ENCODE data around the gene BAD. TPM values are rescaled to one million over a fixed set of nuclear protein-coding genes. Genes with fewer than 3 reads are reported as not detected.

BAD gene
- total RNA-seq, 4 donors from 2014 or later = 93.9 to 154 (median 139) TPM

- Histone ChIP-seq H3K27ac (no peak overlapping the region), H3K4me3 (no peak overlapping the region), H3K4me1 (no peaks in the 10 kb centered on the region), H3K9me3 (no peaks in the 10 kb centered on the region), H3K36me3 (peaks cover 0 to 35% (median 0%) of the 10 kb centered on the region in 4 donors), H3K27me3 (no peaks in the 10 kb centered on the region)
- in situ Hi-C loops (cut with MboI; ENCODE audit: low pct_ligation_motif_present in 1 of 4, low pct_unique_long_range_greater_than_20kb in 1 of 4, low sequenced_read_pairs in 3 of 4) = no loop called here
- intact Hi-C loops (cut with DNase I; ENCODE audit: low total_unique reads) = no loop called here
- WGBS, 2 donors (ENCODE audit: low coverage in 1 of 2) = 76 to 100% methylated on average over 1 to 4 of the region's 4 CpGs
- TF ChIP-seq POLR2AphosphoS5 (IDR thresholded peaks at IDR 0.05) (no peak), POLR2A (IDR thresholded peaks at IDR 0.05) (no peak), EP300 (IDR thresholded peaks at IDR 0.05; ENCODE audit: low read depth) (no peak)
- TF ChIP-seq, protein P1, sequence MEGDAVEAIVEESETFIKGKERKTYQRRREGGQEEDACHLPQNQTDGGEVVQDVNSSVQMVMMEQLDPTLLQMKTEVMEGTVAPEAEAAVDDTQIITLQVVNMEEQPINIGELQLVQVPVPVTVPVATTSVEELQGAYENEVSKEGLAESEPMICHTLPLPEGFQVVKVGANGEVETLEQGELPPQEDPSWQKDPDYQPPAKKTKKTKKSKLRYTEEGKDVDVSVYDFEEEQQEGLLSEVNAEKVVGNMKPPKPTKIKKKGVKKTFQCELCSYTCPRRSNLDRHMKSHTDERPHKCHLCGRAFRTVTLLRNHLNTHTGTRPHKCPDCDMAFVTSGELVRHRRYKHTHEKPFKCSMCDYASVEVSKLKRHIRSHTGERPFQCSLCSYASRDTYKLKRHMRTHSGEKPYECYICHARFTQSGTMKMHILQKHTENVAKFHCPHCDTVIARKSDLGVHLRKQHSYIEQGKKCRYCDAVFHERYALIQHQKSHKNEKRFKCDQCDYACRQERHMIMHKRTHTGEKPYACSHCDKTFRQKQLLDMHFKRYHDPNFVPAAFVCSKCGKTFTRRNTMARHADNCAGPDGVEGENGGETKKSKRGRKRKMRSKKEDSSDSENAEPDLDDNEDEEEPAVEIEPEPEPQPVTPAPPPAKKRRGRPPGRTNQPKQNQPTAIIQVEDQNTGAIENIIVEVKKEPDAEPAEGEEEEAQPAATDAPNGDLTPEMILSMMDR (IDR thresholded peaks at IDR 0.05) = no peak
- DNase-seq = no peak
Measured at GRCh38 chr11:64259533-64260067, 24.9 kb downstream of the BAD start.

GRCh38 chr11:64258946-64259532 is 25.4 kb downstream of the BAD start:
- Histone ChIP-seq H3K9me3 (no peaks in the 10 kb centered on the region), H3K4me3 (no peak overlapping the region), H3K27ac (no peak overlapping the region), H3K36me3 (peaks cover 0 to 35% (median 0%) of the 10 kb centered on the region in 4 donors), H3K27me3 (no peaks in the 10 kb centered on the region), H3K4me1 (peaks cover 0 to 4% (median 0%) of the 10 kb centered on the region in 4 donors)
- intact Hi-C loops (cut with DNase I; ENCODE audit: low total_unique reads) (no loop called here), in situ Hi-C loops (cut with MboI; ENCODE audit: low pct_ligation_motif_present in 1 of 4, low pct_unique_long_range_greater_than_20kb in 1 of 4, low sequenced_read_pairs in 3 of 4) (no loop called here)
- WGBS, 2 donors (ENCODE audit: low coverage in 1 of 2) = 91% methylated on average over 31 of the region's 32 CpGs; no CpG with 5 or more reads in 1 of the 2 donors
- DNase-seq = no peak
- TF ChIP-seq POLR2AphosphoS5 (IDR thresholded peaks at IDR 0.05) (no peak), POLR2A (IDR thresholded peaks at IDR 0.05) (no peak), EP300 (IDR thresholded peaks at IDR 0.05; ENCODE audit: low read depth) (no peak)
- TF ChIP-seq, protein P1 (IDR thresholded peaks at IDR 0.05) = no peak

GRCh38 chr11:64258356-64258755 is 26.1 kb downstream of the BAD start:
- TF ChIP-seq, protein P1 (IDR thresholded peaks at IDR 0.05) = no peak
- TF ChIP-seq POLR2AphosphoS5 (IDR thresholded peaks at IDR 0.05) (no peak), POLR2A (IDR thresholded peaks at IDR 0.05) (no peak), EP300 (IDR thresholded peaks at IDR 0.05; ENCODE audit: low read depth) (no peak)
- H3K4me3 ChIP-seq = no peak overlapping the region
- in situ Hi-C loops (cut with MboI; ENCODE audit: low pct_ligation_motif_present in 1 of 4, low pct_unique_long_range_greater_than_20kb in 1 of 4, low sequenced_read_pairs in 3 of 4) (no loop called here), intact Hi-C loops (cut with DNase I; ENCODE audit: low total_unique reads) (no loop called here)
- no peak overlapping the region for H3K27ac ChIP-seq
- no peak for DNase-seq
- H3K4me1 ChIP-seq = peaks cover 0 to 11% (median 2%) of the 10 kb centered on the region in 4 donors
- 82% methylated on average over 21 of the region's 24 CpGs; no CpG with 5 or more reads in 1 of the 2 donors for WGBS, 2 donors (ENCODE audit: low coverage in 1 of 2)
- H3K36me3 ChIP-seq = peaks cover 0 to 33% (median 0%) of the 10 kb centered on the region in 4 donors
- H3K27me3 ChIP-seq = no peaks in the 10 kb centered on the region
- no peaks in the 10 kb centered on the region for H3K9me3 ChIP-seq

- no peak overlapping the region for H3K27ac ChIP-seq
- TF ChIP-seq EP300 (IDR thresholded peaks at IDR 0.05; ENCODE audit: low read depth) = no peak
- no peak for TF ChIP-seq POLR2AphosphoS5 (IDR thresholded peaks at IDR 0.05)
- TF ChIP-seq POLR2A (IDR thresholded peaks at IDR 0.05) = no peak
- TF ChIP-seq, protein P1 (IDR thresholded peaks at IDR 0.05) = no peak
- intact Hi-C loops (cut with DNase I; ENCODE audit: low total_unique reads) = no loop called here
- no peaks in the 10 kb centered on the region for H3K9me3 ChIP-seq
- DNase-seq = no peak
- 94% methylated on average over 14 of the region's 15 CpGs; no CpG with 5 or more reads in 1 of the 2 donors for WGBS, 2 donors (ENCODE audit: low coverage in 1 of 2)
- no peaks in the 10 kb centered on the region for H3K27me3 ChIP-seq
- no peak overlapping the region for H3K4me3 ChIP-seq
- H3K4me1 ChIP-seq = peaks cover 10 to 29% (median 15%) of the 10 kb centered on the region in 4 donors
- in situ Hi-C loops (cut with MboI; ENCODE audit: low pct_ligation_motif_present in 1 of 4, low pct_unique_long_range_greater_than_20kb in 1 of 4, low sequenced_read_pairs in 3 of 4) = no loop called here
- peaks cover 0 to 29% (median 0%) of the 10 kb centered on the region in 4 donors for H3K36me3 ChIP-seq
Measured at GRCh38 chr11:64256300-64256699, 28.2 kb downstream of the BAD start.

Measured in transverse colon (tissue), 4 donors.